GM19099 (cell line): ENCODE measurements around the gene COP1.

Experiments
- POLR2A ChIP-seq: IDR thresholded peaks from 3 replicates; pipeline ENCODE4 v1.6.1; 2011; ENCODE audit warnings: low read depth; ENCODE audit not compliant: insufficient read length; ENCODE audit errors: extremely low read depth

Gene COP1

DNA sequence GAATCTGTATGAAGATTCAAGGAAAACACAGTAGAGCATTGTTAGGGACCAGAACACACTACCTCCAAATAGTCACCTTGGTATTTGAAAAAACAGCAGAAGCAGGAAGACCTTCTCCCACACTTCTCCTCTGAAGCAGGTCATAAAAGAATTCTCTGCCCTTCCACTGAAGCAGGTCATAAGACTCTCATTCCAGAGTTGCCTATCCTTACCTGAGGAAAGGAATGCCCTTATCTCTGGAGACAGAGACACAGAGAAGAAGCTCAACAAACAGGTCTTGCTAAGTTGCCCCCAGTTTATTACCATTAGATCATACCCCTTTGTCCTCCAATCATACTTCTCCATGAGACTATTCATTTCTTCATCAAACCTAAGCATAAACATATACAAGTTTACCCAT, 237.9 kb downstream of the COP1 start:
- TF ChIP-seq POLR2A, result no peak

DNA sequence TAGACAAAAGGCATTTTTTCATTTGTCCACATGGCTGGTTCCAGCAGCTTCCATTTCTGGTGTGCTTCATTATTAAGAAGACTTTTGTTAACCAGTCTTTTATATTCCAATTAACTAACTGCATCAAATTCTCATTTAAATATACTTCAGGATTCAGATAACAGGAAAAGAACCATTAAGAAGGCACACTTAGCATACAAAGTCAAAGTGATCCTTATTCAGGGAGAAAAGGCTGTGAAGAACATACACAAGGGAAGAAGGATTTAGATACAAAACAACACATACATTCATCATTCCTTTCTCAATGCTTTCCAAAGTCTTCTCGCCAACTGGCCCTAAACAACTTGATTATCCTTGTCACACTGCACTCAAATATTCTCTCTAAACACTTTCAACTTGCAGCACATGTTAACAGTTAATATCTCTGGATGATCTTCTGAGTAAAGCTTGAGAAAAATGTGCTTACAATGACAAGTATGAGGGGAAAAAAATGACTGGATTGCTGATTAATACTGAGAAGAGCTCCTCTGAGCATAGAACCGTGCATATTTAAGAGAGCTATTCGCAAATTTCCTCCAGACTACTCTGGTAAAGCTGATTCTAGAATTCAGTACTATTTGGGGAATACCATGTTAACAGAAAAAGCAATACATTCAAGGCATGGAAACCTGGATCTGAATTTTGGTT, 238.5 kb downstream of the COP1 start:
- no peak for TF ChIP-seq POLR2A

DNA sequence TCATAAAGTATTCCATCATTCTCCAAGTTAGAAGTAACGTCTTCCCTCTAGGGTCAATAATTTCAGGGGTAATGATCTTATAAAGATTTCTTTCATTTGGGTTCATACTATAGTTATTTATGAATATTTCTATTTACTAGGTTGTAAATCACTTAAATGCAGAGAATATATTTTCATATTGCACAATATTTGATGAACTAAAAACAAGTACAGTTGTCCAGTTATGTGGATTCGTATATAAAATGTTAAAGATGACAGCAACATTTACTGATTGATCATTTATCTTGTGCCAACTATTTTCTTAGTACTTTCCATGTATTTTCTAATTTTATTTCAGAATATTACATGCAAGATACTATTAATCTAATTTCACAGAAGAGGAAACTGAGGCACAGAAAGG, 243.3 kb downstream of the COP1 start:
- TF ChIP-seq POLR2A, result no peak

DNA sequence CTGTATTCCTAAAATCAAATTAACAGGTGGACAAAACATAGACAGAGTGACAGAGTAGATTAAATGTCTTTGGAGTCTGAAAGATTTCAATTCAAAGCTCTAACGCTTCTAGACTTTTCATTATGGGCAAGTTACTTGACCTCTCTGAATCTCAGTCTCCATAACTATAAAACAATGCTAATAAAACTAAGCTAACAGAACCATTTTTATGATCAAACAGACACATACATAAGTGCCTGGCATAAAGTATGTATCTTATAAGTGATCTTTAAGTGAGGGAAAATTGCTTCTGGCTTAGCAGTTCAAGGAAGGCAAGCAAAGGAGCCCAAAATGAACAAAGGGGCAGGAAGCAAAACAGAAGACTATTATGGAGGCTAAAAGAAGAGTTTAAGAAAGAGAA, 246.9 kb downstream of the COP1 start:
- no peak for TF ChIP-seq POLR2A

DNA sequence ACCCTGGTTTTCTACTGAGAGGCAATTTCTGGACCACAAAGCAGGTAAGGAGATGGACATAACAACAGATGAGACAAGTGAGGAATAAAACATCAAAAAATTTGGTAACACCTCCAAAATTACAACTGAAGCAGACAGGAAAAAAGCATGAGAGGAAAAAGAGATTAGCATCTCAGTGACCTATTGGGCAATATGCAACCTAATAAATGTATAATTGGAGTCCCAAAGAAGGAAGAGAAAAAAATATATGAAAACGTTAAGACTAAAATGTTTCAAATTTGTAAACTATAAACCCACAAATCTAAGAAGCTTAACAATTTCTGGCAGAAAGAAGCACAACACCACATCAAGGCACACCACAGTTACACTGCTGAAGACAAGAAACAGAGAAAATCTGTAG, 255.5 kb downstream of the COP1 start:
- no peak for TF ChIP-seq POLR2A

DNA sequence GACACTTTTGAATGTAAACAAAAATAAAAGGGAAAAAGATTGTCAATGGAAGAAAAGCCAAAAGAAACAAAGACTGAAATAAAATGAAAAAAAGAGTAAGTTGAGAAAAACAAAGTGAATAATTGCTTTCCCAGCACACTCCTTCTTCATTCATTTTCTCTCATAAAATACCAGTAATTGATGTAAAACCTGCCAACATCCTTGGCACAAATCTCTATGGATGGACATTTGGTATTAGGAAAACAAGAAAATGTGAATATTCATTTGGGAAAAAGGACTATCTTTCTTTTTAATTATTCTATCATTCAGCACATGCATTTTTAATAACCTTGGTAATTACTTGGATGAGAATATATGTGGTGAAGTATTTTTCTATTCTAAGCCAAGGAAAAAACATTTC, 259.3 kb downstream of the COP1 start:
- no peak for TF ChIP-seq POLR2A

DNA sequence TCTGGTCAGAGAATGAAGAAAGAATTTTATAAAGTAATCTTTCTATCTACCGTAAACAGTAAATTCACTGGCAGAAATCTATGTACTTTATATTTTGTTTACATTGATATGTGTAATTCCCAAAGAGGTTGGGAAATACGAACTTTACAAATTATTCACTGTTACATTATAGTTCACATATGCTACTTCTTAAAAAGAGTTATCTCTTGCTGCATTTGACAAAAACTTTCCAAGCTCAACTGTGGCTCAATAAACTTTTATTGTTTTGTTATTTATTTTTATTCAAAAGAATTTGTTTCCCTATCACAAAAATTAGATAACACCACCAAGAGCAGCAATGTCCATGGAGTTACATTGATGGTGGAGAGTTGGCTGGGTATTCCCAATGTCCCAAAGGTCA, 262.5 kb downstream of the COP1 start:
- TF ChIP-seq POLR2A, result no peak

DNA sequence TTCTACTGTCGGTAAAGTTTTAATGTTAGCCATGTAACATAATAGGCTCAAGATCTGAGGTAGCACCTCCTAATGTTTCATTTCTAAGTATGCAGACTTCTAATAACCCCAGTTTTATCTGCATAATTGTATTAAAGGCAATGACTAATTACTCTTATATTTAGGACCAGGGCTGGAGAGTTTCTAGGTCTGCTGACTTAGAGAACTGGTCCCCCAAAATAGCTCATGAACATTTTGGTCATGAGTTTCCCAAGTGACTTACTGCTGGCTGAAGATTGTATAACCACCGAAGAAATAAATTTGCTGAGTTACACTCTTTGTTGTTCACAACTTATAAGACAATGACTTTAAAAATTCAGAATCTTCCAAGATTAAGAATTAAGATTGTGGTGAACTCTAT, 265.9 kb downstream of the COP1 start:
- TF ChIP-seq POLR2A, result no peak

DNA sequence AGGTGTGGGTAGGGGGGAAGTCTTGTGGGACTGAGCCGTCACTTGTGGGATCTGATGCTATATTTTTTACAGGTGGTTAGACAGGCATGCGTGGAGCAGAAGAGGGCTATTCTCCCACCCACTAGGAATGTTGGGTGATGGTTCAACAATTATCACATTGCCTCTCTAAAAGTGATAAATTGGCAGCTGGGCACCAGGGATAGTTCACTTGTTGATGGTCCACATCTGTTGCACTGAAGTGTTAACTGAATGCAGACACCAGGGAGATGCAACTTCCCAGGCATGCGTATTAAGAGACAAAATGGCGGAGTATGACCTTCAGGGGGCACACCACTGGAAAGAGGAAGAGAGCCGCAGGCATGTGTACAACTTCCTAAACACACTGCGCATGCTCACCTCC, 270.4 kb downstream of the COP1 start:
- TF ChIP-seq POLR2A, result no peak

DNA sequence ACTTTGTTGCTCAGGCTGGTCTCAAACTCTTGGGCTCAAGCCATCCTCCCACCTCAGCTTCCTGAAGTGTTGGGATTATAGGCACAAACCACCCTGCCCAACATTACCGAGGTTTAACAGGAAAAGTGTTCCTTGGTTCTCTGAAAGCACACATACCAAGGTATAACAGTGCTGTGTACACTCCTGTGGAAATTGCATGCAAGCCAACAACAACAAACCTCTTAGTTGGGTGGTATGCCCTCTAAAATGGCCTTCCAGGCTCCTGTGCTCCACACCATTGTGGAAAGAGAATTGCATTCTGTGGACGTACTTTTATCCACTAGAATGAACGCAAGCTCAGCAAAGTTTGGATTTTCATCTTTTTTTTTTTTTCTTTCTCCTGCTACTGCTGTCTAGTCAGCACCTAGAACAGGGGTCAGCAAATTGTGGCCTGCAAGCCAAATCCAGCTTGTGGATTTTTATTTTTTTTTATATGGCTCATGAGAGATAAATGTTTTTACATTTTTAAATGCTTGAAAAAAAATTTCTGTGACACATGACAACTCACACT, 271.4 kb downstream of the COP1 start:
- TF ChIP-seq POLR2A, result no peak

DNA sequence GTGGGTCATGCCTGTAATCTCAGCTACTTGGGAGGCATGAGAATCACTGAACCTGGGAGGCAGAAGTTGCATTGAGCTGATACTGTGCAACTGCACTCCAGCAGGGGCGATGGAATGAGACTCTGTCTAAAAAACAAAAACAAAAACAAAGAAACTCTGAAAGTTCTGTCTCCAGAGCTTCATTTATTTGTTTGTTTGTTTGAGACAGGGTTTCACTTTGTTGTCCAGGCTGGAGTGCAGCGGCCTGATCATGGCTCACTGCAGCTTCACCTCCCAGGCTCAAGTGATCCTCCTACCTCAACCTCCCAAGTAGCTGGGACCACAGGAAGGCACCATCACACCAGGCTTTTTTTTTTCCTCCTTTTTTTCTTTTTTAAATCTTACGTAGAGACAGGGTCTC, 271.9 kb downstream of the COP1 start:
- no peak for TF ChIP-seq POLR2A

DNA sequence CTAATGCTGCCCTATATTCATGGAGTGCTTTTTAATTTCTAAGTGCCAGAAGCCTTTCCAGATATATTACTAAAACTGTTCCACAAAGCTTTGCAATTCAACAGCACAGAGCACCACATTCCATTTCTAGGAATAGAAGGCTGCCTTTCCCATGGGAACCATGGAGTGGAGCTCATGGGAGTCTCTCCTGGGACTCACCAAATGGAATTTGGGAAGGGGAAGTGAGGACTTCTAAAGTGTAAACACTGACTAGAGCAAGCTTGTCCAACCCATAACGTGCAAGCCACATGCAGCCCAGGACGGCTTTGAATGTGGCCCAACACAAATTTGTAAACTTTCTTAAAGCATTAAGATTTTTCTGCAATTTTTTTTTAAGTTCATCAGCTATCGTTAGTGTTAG, 273.3 kb downstream of the COP1 start:
- no peak for TF ChIP-seq POLR2A

DNA sequence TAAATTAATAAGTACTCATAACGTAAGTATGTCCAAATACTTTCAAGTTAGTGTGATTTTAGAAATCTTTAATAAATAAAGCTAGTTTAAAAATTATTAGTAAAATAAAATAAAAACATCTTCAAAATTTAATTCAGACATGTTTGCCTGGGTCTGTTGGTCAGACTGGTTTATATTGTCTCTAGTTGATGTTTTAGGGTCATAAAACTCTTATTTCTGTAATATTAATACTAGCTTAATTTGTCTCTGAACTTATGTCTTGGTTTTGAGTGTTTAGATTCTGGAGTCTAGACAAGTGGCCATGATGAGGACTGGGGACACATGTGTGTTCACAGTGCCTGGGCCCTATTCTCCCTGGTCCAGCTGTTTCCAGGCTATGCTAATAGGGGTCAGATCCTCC, 279.1 kb downstream of the COP1 start:
- TF ChIP-seq POLR2A, result no peak

DNA sequence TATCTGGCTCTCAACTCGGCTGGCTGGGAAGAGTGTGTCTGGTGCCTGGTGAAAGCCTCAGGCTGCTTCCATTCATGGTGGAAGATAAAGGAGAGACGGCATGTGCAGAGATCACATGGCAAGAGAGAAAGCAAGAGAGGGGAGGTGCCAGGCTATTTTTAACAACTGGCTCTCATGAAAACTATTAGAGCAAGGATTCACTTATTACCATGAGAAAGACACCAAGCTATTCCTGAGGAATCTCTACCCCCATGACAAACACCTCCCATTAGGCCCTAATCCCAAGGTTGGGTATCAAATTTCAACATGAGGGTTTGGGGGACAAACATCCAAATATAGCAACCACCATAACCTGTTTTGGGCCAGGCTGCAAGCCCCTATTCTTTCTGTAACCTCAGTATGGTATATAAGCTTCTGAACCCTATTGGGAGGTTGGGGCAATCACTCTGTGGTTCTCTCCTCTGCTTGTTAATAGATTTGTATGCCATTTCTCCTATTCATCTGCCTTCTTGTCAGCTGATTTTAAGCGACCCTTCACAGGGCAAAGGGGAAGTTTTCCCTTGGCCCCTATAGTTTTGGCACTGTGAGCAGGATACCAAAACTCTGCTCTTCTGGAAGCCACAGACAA, 284.7 kb downstream of the COP1 start:
- no peak for TF ChIP-seq POLR2A

DNA sequence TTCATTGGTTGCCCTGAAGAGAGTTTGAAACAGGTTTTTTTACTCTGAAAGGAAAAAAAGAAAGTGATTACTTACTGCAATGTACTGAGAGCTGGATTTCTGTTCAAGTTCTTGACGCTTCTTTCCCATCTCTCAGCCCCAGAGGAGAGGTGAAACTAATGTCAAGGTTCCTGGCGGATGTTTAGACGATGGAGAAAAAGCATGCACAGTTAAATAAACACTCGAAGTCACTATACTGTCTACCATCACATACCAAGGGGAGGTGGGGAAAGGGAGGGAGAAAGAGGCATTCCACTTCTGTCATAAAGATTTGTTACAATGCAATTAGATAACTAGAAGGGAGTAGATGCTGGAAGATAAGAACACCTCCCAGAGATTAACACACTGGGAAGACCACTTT, 286.7 kb downstream of the COP1 start:
- TF ChIP-seq POLR2A, result no peak

DNA sequence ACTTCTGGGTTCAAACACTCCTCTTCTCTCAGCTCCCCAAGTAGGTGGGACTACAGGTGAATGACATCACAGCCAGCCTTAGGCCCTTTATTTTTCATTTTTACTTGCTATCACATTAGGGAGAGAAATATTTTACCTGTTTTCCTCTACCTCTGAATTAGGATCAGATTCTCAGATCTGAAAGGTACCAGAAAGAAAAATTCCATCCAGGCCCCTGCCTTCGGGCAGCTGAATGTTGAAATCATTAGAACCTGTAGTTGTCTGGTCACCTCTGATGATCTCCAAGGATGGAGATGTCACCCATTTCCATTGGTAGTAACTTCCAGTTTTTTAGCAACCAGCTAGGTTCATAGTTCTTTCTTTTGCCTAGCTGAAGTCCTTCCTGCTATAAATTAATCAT, 288.1 kb downstream of the COP1 start:
- TF ChIP-seq POLR2A, result no peak

DNA sequence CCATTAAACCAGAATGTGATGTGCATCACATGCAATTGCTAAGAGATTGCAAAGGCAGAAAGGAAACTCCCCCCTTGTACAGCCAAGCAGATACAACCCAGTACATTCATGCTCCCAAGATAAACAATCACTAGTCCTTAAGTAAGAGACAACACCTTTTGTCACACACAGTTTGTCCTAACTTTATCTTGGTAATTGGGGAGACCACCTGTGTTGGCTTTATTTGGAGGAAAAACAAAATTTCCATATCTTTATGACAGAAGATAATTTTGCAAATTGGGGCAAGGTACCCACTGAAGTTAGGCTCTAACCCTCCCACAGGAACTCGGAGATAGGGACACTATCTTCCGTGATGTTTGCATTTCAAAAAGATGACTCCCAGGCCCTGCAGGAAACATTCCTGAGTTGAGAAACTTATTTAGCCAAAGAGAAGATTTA, 288.7 kb downstream of the COP1 start:
- TF ChIP-seq POLR2A, result no peak

DNA sequence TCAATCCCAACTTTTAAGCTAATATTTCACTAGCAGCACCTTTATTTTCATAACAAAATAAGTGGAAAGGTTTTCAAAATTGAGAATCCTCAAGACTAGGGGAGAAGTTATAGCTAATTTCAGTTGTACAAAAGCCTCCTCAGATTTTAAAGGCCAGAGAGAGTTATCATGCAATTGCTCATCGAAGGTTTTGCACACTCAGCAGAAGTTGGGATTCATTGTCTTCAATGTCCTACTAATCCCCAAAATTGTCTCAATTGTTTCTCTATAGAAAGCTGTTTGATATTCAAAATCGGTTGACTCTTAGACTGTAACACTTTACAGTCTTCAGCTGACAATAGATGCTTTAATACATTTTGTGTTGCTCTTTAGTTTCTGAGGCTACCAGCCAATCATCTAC, 293.0 kb downstream of the COP1 start:
- no peak for TF ChIP-seq POLR2A

DNA sequence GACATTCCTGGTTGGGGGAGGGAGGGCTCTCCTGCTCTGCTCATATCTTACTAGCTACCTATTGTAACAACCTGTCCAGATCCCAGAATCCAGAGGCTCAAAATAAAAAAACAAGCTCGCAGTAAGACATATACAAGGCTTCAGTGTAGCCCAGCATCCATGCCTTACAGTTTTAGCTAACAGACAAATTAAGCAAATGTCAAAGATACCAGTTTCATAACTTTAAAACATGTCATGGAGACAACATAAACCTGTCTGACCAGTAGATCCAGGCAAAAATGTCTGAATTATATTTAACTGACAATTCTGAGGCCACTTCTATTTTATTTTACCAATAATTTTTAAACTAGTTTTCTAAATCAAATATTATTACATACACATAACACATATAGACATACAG, 295.9 kb downstream of the COP1 start:
- TF ChIP-seq POLR2A, result no peak
